NCI-H1105 (cell line): ENCODE data around the gene RFX5.
"Not testable (repeated sequence)": the region's sequence is repeated elsewhere in the genome, so short reads cannot be mapped to it uniquely, and the experiment has no call there.

Experiments used
- DNase-seq: peaks from one replicate; lab custom pipeline; 2025; lab: John Stamatoyannopoulos, UW

RFX5 gene

DNA sequence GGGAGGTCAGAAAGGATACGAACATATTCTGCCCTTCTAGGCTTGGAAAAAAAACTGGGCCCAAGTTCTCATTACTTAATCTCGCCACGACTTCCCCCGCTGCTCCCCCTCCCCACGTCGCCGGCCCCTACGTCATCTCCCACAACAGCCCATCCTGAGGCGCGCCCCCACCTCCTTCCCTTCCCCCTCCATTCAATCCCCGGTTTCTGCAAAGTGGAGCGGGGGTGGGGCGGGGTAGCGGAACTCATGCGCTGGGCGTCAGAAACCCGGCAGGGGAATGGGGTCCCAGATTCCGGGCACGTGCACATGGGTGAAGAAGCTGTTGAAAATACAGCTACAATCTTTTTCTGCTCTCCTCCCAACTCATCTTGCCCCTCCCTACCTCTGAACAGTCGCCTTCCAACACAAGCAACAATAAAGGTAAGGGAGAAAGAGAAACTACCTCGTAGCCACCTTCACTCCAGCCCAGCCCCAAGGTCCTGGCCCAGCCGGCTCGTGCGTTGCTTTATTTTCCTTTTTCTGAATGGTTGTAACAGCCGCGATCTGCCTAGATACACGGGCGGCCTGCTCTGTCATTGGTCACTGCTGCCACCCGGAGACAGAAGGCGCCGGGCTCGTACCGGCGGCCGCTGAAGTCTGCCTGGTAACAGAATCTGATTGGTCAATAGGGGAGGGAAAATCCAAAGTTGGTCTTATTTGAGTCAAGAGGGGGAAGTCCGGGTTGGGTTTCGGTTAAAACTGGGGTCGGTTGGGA, at the start of gene RFX5:
TSS of gene RFX5 (minus strand) at position 484 of the 754 bp plus-strand sequence. CDS start 932 bp downstream, outside the sequence.
- peak; percentile 96 for DNase-seq

DNA sequence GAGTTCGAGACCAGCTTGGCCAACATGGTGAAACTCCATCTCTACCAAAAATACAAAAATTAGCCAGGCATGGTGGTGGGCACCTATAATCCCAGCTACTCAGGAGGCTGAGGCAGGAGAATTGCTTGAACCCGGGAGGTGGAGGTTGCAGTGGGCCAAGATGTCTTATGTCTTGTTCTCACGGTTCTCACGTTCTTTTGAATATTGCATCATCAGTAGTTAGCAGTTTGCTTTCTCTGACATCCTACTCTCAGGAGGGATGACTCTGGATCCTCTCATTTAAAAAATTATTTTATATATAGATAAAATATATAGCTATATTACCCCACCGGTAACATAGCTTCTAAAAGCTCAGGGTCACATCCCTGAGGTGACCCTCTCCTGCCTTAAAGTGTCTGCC, 49.2 kb upstream of the RFX5 start:
- DNase-seq, result not testable (repeated sequence)

DNA sequence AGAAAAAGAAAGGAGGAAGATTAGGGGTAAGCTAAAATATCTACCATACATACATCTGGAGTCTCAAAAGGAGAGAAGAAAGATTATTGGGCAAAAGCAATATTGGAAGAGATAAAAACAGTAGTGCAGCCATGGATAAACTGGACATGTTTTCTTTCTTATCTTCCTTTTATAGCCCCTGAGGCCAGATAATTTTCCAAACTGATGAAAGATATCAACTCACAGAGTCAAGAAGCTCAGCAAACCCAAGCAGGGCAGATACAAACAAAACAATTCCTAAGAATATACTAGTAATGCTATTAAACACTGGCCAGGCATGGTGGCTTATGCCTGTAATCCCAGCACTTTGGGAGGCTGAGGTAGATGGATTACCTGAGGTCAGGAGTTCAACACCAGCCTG, 46.5 kb upstream of the RFX5 start:
- no peak for DNase-seq

DNA sequence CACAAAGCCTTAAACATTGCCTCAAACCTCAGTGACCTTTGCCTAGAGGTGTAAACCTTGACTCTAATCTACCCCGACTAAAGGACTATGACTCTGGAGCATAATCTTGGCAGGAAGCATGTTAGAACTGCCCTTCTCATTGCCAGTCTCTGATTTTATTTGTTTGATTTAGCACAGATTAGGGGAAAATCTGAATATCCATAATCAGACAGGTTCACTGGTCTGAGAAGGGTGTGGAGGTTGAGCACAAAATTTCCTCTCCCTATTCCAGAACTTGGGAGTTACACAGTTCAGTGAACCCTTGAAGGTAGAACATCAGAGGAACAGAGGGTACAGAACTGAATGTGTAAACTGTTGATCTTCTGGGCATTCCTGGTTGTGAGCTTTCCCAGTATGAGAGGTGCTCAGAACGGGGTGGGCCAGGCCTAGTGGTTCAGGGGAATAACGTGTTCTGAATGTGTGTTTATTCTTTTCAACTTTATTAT, 44.1 kb upstream of the RFX5 start:
- DNase-seq, result no peak

DNA sequence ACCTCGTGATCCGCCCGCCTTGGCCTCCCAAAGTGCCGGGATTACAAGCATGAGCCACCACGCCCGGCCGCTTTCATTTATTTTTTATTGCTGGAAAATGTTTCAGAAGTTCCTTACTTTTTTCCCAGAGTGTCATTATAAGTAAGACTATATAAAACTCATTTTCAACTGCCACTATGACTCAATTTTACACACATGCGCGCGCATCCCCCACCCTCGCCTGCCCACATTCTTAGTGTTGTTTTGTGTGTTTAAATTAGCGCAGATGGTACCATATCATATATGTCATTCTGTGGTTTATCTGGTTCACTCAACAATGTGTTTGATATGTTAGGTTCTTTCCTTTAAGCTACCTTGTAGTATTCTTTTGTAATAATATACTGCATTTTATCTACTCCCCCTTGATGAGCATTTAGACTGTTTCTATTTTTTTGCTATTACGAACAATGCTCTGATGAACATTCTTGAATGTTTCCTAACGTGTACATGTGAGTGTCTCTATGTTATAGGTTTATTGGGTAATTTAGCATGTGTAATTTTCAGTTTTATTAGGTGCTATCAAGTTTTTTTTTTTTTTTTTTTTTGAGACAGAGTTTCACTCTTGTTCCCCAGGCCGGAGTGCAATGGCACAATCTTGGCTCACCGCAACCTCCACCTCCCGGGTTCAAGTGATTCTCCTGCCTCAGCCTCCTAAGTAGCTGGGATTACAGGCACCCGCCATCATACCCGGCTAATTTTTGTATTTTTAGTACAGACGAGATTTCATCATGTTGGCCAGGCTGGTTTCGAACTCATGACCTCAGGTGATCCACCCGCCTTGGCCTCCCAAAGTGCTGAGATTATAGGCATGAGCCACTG, 43.4 kb upstream of the RFX5 start:
- DNase-seq, result not testable (repeated sequence)

DNA sequence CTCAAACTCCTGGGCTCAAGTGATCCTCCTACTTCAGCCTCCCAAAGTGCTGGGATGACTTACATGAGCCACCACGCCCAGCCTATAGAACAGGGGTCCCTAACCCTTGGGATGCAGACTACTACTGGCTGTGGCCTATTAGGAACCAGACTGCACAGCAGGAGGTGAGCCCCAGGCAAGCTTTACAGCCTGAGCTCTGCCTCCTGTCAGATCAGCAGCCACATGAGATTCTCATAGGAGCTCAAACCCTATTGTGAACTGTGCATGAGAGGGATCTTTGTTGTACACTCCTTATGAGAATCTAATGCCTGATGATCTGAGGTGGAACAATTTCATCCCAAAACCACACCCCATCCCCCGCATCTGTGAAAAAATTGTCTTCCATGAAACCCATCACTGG, 39.0 kb upstream of the RFX5 start:
- no peak for DNase-seq

DNA sequence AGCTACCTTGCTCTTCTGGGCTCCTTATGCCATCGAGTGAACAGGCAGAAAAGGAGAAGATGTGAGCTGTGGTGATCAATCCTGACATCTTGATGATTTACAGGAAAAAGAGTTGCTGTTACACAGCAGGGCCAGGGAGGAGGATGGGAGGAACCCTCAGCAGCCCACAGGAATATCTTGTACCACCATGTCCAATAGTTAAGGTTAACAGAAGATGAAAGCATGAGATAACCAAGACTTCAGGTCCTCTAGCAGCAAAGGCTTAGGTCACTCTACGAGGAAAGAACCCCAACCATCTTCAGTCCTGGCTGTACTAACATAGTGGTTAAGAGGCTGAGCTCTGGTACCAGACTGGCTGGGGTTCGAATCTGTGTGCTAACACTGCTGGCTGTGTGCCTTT, 37.5 kb upstream of the RFX5 start:
- DNase-seq, result no peak

DNA sequence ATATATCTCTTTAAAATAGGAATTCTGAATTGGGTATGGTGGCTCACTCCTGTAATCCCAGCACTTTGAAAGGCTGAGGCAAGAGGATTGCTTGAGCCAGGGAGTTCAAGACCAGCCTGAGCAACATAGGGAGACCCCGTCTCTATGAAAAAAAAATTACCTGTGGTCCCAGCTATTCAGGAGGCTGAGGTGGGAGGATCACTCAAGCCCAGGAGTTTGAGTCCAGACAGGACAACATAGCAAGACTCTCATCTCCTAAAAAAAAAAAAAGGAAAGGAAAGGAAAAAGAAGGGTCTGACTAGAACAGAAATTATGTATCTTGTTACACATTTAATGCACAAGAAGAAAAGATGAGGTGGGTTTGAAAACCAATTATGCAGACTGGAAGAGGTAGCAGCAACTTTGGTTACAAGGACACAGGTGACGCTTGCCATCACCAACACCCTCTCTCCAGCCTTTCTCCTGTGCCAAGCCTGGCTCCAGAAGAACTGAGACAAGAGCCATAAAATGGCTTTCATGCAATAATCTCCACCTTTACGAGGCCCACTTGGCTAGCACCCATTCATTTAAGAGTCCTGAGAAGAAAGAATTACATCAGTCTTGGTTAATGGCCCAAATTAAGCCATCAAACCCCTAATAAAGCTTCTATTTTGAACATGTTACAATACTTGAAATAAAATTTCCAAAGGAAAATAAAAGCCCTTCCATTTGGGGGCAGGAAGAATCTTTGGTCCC, 30.3 kb upstream of the RFX5 start:
- DNase-seq, result peak; percentile 8

DNA sequence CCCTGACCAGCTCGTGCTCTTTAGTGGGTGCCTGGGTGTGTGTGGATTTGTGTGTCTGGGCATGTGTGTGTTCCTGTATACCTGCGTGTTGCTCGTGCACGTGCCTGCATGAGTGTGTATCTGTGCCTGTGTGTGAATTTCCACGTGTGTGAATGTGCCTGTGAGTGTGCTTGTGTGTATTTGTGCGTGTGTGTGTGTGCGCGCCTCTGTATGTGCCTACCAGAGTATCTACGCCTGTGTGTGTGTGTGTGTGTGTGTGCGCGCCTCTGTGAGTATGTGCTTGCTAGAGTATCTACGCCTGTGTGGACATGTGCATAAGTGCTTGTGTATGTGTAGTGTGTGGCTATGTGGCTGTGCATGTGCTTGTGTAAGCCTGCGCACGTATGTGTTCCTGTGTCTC, 26.1 kb upstream of the RFX5 start:
- no peak for DNase-seq

DNA sequence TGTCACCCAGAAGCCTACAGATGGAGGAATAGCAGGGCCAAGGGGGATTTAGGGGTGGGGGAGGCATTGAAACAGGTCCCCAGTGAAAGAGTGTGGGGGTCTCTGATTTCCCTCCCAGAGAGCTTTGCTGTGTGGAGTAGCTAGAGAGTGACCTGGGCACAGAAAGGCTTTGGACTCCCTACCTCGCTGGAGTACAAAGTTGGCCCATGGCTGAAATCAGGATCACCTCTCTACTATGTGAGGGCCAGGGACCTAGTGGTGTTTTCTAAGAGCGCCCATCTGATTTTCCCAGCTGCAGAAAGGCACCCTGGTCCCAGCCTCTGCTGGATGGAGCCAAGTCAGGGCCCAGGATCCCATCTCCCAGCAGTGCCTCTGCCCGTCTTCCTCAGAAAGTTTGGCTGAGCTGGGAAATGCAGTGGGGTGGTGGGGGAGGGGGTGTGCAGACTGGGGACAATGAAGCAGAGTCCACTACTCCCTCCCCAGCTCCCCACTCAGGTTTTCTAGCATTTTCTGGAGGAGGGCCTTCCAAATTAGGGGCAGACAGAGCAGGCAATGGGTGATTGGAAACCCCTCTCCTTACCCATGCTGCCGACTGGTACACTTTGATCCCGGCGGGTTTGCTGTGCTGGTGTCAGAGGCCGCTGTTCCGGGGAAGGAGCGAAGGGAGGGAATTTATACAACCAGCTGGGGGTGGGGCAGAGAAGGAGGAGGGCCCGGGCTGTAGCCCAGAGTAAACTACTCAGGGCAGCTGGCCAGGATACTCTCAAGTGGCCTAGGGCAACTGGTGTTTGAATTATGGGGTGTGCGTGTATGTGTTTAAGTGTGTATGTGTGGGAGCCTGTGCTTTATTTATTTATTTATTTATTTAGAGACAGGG, 25.2 kb upstream of the RFX5 start, which contains the start of gene SELENBP1:
TSS of gene SELENBP1 (minus strand) at position 648 of the 877 bp plus-strand sequence. CDS start at position 584, 64 bp downstream.
- peak; percentile 91 for DNase-seq

DNA sequence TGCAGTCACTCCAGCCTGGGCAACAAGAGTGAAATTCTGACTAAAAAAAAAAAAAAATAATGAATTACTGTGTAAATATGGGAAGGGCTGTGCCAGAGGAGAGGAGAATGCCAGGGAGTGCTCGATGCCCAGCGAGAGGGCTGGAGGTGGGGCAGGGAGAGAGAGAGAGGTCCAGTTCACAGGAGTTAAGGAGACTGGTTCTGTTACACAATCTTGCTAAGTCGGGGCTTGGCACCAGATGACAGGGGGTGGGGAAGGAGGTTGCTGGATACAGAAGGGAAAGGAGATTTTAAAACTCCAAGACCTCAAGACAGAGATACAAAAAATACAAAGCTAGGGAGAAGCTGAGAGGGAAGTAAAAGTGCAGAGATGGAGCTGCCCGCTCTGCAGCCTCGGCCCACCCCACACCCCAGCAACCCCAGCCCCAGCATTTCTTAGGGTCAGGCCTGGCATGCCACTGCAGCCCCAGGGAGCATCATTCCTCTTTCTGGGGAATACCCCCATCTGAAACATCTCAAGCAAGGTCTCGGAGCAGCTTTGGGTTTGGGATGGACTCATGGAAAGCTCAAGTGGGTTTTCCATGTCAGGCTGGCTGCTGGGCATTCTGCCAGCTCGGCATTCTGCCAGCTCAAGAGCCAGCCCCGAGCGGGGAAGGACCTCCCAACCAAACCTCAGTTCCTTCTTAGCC, 24.5 kb upstream of the RFX5 start:
- peak; percentile 83 for DNase-seq

DNA sequence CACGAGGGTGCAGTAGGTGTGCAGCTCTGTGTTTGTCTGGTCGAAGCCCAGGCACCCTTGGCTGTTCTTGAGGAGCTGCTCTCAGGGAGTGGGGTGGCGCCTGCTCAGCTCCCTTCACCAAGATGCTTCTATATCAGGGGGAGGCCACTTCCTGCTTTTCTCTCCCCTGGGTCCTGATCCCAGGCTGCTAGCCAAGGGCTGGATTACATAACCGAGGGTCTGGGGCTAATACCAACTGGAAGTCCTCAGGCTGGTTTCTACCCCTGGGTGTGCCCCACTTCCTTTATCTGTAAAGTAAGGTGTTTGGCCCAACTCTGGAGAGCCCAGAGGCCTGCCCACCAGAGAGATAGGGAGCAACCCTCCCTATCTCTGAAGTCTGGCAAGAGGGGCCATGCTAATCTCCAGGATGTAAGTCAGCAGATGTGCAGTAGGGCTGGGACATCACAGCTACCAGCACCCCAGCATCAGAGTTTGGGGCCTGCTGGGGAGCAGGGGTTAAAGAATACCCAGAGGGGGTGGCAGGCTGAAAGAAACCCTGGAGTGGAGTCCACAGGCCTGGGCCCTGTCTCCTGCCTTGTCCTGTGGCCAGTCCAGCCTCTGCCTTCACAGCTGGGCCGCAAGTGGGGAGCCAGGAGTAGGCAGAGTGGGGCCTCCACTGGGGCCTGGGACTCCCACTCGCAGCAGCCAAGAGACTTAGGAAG, 23.3 kb upstream of the RFX5 start:
- DNase-seq, result no peak

DNA sequence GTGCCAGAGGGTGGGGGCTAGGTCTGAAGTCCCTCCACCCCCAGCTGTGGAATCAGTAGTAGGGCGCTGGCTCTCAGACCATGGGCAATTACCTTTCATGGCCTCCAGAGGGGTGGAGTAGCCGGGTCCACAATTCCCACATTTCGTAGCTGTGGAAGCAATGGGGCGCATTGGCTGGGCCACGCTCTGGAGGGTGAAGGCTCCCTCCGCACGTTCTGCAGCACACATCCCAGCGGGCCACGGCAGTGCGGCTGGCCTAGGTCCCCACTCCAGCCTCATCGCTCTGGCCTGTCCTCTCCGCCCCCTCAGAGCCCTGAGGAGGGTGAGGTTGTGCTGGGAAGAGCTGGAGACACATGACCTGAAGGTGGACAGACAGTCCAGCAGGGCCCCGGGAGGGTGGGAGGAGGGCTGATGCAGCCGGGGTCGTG, 22.6 kb upstream of the RFX5 start:
- DNase-seq, result no peak

DNA sequence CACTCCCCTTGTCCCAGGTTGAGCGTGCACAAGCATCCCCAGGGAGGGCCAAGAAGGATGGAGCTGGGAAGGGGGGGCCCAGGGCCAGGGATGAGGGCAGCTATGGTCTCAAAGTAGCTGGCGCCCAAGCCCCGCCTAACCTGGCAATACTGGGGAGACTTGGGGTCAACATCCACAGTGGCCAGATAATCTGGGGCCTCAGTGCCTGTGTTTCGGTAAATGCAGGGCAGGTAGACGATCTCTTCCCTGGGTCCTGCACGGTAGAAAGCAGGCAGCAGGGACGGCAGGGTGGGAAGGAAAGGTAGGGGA, 22.2 kb upstream of the RFX5 start:
- no peak for DNase-seq

DNA sequence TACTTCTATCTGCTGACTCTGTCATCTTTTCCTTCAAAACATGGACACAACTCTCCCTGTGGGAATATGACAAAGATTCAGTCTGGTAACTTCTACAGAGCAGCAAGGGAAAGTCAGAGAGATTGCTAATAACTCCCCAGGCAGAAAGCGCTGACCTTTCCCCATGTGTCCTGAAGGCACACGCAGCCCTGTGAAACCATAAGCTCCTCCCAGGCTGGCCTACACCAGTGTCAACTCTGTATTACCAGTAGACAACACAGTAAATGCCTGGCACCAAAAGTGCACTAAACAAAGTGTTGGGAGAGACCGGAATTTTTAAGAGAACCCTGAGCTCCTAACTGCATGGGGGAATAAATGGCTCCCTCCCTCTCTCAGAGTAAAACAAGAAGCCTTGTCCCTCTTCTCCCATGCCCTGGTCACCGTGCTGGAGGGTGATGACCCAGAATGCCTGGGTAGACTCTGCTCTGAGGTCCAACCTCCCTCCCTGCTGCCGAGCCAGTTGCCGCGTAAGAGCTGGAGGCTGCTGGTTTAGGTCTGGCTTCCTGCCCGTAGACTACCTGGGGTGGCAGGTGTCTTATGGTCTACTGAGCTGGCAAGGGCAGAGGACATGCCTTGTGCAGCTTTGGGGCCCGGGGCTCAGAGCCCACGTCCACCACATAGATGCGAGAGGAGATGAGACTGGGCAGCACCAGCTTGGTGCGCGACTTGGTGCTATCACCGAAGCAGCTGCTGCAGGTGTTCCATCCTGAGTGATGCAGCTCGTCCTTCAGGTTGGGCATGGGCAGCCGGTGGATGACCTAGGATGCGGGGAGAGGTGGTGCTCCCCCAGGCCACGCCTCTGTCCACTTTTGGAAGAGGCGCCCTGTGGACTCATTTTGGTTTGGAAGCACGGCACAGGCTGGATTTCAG, 21.6 kb upstream of the RFX5 start:
- DNase-seq, result peak; percentile 27

DNA sequence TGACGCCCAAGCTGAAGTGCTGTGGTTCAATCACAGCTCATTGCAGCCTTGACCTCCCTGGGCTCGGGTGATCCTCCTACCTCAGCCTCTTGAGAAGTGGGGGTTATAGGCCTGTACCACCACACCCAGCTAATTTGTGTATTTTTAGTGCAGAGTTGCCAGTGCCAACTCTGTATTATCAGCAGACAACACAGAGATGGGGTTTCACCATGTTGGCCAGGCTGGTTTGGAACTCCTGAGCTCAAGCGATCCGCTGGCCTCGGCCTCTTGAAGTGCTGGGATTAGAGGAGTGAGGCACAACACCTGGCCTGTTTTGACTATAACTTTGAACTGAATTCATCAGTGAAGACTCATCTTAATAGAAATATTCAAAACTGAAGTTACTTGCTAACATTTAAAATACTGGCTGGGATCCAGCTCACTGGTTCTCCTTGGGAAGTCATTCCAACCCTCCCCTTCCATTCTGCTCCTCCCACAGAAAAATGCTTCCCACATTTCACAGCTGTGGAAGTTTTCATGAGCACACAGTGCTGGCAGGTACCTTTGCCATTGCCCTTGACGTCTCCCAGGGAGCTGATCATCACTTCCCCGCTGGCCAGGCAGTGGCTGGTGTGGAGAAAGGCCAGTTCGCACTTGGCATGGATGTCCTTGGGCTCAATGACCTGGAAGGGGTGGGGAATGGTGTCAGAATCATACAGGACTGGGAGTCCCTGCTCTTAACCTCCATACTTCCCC, 20.8 kb upstream of the RFX5 start:
- DNase-seq, result no peak

DNA sequence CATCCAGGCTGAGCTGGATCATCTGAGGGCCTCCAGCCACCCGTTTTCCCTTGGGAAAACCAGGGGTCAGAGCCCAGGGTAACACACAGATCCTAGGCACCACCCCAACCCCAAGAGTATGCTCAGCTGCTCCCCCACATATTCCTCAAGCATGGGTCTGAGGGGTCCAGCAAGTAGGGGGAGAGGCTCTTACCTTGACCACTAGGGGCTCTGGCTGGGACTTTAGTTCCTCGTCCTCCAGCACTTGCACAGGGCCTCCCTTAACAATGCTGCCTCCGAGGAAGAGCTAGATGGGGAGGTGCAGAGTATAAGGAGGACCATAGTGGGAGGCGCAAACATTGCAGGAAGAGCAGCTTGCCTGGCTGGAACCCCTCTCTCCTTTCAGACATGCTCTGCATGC, 17.9 kb upstream of the RFX5 start:
- no peak for DNase-seq
